Gastrocnemius medialis (tissue), 4 donors: ENCODE data around the gene TFB1M. TPM values are rescaled to one million over a fixed set of nuclear protein-coding genes. Genes with fewer than 3 reads are reported as not detected.

ENCODE experiments used
- ATAC-seq, 2 donors: fragments of 150-250 bp; one replicate each; pipeline ENCODE4 v1.9.1; 2016
- DNase-seq, 2 donors: peaks; one replicate each; pipeline ENCODE4 v3.0.0-alpha.2; 2019
- H3K27ac ChIP-seq, 4 donors: fragments of 200-600 bp; sonication (generic); 1 replicate in 1 of 4; 2 replicates in 3 of 4; pipeline ENCODE4 v1.5.1; 2016 to 2018; ENCODE audit warnings: mild to moderate bottlenecking in 2 of 4, moderate library complexity in 1 of 4
- H3K27me3 ChIP-seq, 3 donors: fragments of 200-600 bp; sonication (generic) in 2 of 3; 1 replicate in 1 of 3; 2 replicates in 2 of 3; pipeline versions ENCODE4 v1.5.1 to v1.6.0; 2016 to 2019; ENCODE audit warnings: mild to moderate bottlenecking in 1 of 3, moderate library complexity in 1 of 3
- H3K36me3 ChIP-seq, 2 donors: fragments of 200-600 bp; sonication (generic) in 1 of 2; one replicate each; pipeline ENCODE4 v1.5.1; 2017 to 2018
- H3K4me1 ChIP-seq, 2 donors: fragments of 200-600 bp; sonication (generic) in 1 of 2; one replicate each; pipeline ENCODE4 v1.5.1; 2016 to 2017; ENCODE audit warnings: mild to moderate bottlenecking in 2 of 2
- H3K4me3 ChIP-seq, 4 donors: fragments of 200-600 bp; sonication (generic) in 3 of 4; 1 replicate in 1 of 4; 2 replicates in 3 of 4; pipeline ENCODE4 v1.5.1; 2016 to 2019; ENCODE audit warnings: mild to moderate bottlenecking in 2 of 4
- H3K9me3 ChIP-seq, 3 donors: fragments of 200-600 bp; sonication (generic) in 2 of 3; 1 replicate in 1 of 3; 2 replicates in 2 of 3; pipeline ENCODE4 v1.5.1; 2016 to 2019
- CTCF ChIP-seq, 5 experiments: fragments of 450-650 bp in 3 of 5; fragments of 200-600 bp in 2 of 5; sonication (generic) in 2 of 5; IDR thresholded peaks in 4 of 5; conservative IDR thresholded peaks in 1 of 5; 1 replicate in 4 of 5; 2 replicates in 1 of 5; pipeline ENCODE4 v1.5.1; 2016 to 2019; ENCODE audit warnings: antibody characterized with exemption in 5 of 5, mild to moderate bottlenecking in 3 of 5, moderate library complexity in 3 of 5
- POLR2A ChIP-seq, 2 donors: fragments of 450-650 bp; IDR thresholded peaks; one replicate each; pipeline ENCODE4 v1.6.1; 2017; ENCODE audit warnings: antibody characterized with exemption in 2 of 2, mild to moderate bottlenecking in 2 of 2, moderate library complexity in 2 of 2
- in situ Hi-C, 4 donors: fragments of 200-750 bp; cut with MboI; loops; one replicate each; pipeline versions ENCODE4 v1.15.0 to v1.8.0; 2017; ENCODE audit warnings: low sequenced_read_pairs in 4 of 4
- intact Hi-C: fragments of 100-400 bp; cut with DNase I; formaldehyde crosslinking; loops from one replicate; pipeline ENCODE4 v1.15.1; 2023; ENCODE audit warnings: low total_unique reads
- total RNA-seq, 4 donors: library from RNA; depleted of rRNA; stranded (reverse); fragments of >200 nt; gene quantifications; one replicate each; pipeline versions ENCODE4 v1.1.0 to v1.2.3, GENCODE V29; 2016

TFB1M gene
- total RNA-seq, 4 donors from 2014 or later = 13.4 to 34.4 (median 29.2) TPM

- in situ Hi-C loops (loop anchor here (5.0 to 10.0 kb wide), 2 partner anchors 195 to 203 kb away; no protein-coding TSS in a partner anchor), intact Hi-C loops (loop anchor here (5.0 kb wide), 1 partner anchor 1233 kb away; no protein-coding TSS in a partner anchor)
- no peaks in the 10 kb centered on the region for H3K27me3 ChIP-seq
- H3K4me1 ChIP-seq = peaks cover 8 to 10% of the 10 kb centered on the region in 2 donors
- DNase-seq = no peak
- no peak for TF ChIP-seq CTCF (IDR thresholded peaks at IDR 0.05 in 4 of 5, conservative IDR thresholded peaks at IDR 0.05 in 1 of 5)
- TF ChIP-seq POLR2A (IDR thresholded peaks at IDR 0.05) = no peak
- no peak overlapping the region for H3K27ac ChIP-seq
- ATAC-seq = no peak
- no peaks in the 10 kb centered on the region for H3K36me3 ChIP-seq
- no peak overlapping the region for H3K4me3 ChIP-seq
- H3K9me3 ChIP-seq = no peaks in the 10 kb centered on the region
These were observed 15.3 kb upstream of the TFB1M start for GRCh38 chr6:155329460-155330132.

GRCh38 chr6:155328539-155329459 lies 14.5 kb upstream of the TFB1M start:
- Histone ChIP-seq H3K27ac (no peak overlapping the region), H3K27me3 (no peaks in the 10 kb centered on the region), H3K4me1 (peaks cover 6 to 7% of the 10 kb centered on the region in 2 donors), H3K4me3 (no peak overlapping the region), H3K9me3 (no peaks in the 10 kb centered on the region), H3K36me3 (no peaks in the 10 kb centered on the region)
- in situ Hi-C loops = loop anchor here (5.0 to 10.0 kb wide), 2 partner anchors 196 to 204 kb away; no protein-coding TSS in a partner anchor
- no peak for TF ChIP-seq CTCF (IDR thresholded peaks at IDR 0.05 in 4 of 5, conservative IDR thresholded peaks at IDR 0.05 in 1 of 5)
- TF ChIP-seq POLR2A (IDR thresholded peaks at IDR 0.05) = no peak
- DNase-seq = no peak
- intact Hi-C loops = loop anchor here (5.0 kb wide), 1 partner anchor 1234 kb away; no protein-coding TSS in a partner anchor
- ATAC-seq = no peak

- DNase-seq (no peak), ATAC-seq (peak in 1 of 2 donors; percentile 17)
- H3K27ac ChIP-seq = no peak overlapping the region
- H3K36me3 ChIP-seq = no peaks in the 10 kb centered on the region
- H3K27me3 ChIP-seq = no peaks in the 10 kb centered on the region
- no peak overlapping the region for H3K4me3 ChIP-seq
- H3K9me3 ChIP-seq = no peaks in the 10 kb centered on the region
- TF ChIP-seq CTCF (IDR thresholded peaks at IDR 0.05 in 4 of 5, conservative IDR thresholded peaks at IDR 0.05 in 1 of 5) (no peak), POLR2A (IDR thresholded peaks at IDR 0.05) (no peak)
- in situ Hi-C loops (loop anchor here (5.0 to 10.0 kb wide), 2 partner anchors 197 to 204 kb away; no protein-coding TSS in a partner anchor), intact Hi-C loops (loop anchor here (5.0 kb wide), 1 partner anchor 1234 kb away; no protein-coding TSS in a partner anchor)
- H3K4me1 ChIP-seq = peaks cover 0 to 3% of the 10 kb centered on the region in 2 donors
These were observed 13.8 kb upstream of the TFB1M start for GRCh38 chr6:155328074-155328538.

- no peaks in the 10 kb centered on the region for H3K27me3 ChIP-seq
- peaks cover 0 to 3% of the 10 kb centered on the region in 2 donors for H3K4me1 ChIP-seq
- no peak overlapping the region for H3K4me3 ChIP-seq
- no peaks in the 10 kb centered on the region for H3K9me3 ChIP-seq
- ATAC-seq (peak; percentile 59 to 81), DNase-seq (peak in 1 of 2 donors; percentile 15)
- H3K36me3 ChIP-seq = no peaks in the 10 kb centered on the region
- TF ChIP-seq POLR2A (IDR thresholded peaks at IDR 0.05) (no peak), CTCF (IDR thresholded peaks at IDR 0.05 in 4 of 5, conservative IDR thresholded peaks at IDR 0.05 in 1 of 5) (peak; percentile 80 to 86 (median 84))
- no peak overlapping the region for H3K27ac ChIP-seq
- in situ Hi-C loops = loop anchor here (5.0 to 10.0 kb wide), 2 partner anchors 197 to 205 kb away; no protein-coding TSS in a partner anchor
- intact Hi-C loops = loop anchor here (1.0 to 5.0 kb wide), 2 partner anchors 203 to 1235 kb away; no protein-coding TSS in a partner anchor
These were observed 13.2 kb upstream of the TFB1M start for GRCh38 chr6:155327326-155328073.
